ENCODE results near the gene PRPSAP1.
"Not testable (repeated sequence)": the region's sequence is repeated elsewhere in the genome, so short reads cannot be mapped to it uniquely, and the experiment has no call there.

Gene PRPSAP1

DNA sequence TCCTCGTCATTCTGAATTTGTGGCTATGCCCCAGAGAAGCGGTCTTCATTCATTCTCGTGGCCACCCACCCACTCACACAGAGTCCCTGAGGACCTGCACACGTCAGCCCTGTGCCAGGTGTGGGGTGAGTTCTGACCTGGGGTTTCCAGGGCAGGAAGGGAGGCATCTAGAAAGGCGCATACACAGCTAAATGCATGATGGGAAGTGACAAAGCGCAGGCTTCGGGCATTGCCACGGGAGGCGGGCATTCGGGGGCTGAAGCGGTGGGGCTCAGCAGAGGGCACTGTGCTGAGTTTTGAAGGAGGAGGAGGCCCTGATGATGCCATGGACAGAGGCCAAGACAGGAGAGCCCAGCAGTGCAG is 77.7 kb downstream of the PRPSAP1 start:
- DNase-seq, result no peak

- no peak for DNase-seq
Observed at GRCh38 chr17:76275382-76276068, 78.2 kb downstream of the PRPSAP1 start.

DNA sequence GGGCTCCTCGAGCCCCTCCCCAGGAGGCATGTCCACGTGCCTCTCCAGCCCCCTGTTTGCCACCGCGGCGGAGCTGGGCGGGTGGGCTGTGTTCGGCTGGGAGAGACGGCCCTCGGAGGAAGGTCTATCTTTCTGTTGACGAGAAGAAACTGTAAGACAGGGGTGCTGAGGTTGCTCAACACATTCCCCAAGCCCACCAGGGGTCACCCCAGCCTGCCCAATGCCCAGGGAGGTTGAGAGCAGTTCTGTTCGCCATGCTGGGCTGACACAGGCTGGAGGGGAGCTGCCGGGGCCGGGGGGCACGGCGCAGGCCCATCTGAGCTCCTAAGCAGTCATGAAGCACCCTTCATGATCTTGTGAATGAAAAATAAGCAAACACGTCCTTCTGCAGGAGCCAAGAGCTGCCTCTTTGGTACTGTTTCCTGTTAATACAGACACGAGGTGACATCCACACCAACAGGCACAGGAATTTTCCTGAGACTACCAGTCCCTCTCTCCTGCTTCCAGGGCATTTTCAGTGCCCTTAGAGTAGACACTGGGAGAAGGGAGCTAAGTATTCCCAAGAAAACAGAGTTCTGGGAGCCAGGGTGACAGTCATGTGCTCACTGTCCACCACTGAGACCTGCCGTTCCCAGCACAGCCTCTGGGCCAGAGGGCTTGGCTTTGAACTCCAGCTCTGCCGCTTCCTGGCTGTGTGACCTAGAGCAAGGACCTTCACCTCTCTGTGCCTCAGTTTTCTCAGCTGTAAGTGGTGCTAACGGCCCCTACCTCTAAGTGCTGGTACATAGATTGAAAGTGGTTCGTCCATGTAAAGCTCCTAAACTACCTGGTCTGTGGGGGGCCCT is 79.4 kb downstream of the PRPSAP1 start:
- DNase-seq, result no peak

GRCh38 chr17:76273445-76274111 is 80.1 kb downstream of the PRPSAP1 start:
- no peak for DNase-seq

DNA sequence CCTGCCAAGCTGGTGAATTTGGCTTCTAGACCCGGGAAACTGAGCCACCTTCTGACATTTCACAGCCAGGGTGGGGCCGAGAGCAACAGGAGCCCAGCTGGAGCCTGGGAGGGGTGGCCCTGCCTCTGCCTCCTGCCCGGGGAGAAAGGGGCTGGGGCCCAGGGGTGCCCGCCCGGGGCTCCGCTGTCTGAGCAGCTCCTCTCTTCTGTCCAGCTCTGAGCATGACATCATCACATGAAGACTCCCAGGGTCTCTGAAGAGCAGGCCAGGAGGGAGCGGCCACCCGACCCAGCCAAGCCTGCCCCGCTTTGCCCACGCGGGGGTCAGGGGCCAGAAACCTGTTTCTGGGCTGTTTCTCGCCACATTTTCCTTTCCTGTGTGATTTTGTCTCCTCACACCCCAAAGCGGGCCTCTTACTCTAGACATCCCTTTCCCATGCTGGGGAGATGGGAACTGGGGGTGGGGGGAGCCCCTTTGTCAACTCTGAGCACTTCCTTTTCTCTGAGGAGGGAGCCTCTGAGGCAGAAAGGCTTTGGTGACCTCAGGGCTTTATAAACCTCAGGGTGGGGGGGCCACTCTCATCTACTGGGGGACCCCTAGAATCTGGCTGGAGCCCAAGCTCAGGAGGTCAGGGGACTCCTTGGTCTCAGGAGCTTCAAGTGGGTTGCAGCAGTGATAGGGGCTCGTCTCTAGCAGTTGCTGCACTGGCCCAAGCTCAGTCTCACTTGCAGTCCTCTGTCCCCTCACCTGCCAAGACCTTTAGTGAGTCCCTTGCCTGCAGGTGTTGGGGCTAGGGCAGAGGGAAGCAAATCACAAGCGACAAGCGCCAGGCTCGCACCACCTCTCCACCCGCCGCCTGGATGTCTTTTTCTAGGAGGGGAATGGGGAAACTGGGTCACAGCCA is 80.9 kb downstream of the PRPSAP1 start:
- DNase-seq, result no peak

DNA sequence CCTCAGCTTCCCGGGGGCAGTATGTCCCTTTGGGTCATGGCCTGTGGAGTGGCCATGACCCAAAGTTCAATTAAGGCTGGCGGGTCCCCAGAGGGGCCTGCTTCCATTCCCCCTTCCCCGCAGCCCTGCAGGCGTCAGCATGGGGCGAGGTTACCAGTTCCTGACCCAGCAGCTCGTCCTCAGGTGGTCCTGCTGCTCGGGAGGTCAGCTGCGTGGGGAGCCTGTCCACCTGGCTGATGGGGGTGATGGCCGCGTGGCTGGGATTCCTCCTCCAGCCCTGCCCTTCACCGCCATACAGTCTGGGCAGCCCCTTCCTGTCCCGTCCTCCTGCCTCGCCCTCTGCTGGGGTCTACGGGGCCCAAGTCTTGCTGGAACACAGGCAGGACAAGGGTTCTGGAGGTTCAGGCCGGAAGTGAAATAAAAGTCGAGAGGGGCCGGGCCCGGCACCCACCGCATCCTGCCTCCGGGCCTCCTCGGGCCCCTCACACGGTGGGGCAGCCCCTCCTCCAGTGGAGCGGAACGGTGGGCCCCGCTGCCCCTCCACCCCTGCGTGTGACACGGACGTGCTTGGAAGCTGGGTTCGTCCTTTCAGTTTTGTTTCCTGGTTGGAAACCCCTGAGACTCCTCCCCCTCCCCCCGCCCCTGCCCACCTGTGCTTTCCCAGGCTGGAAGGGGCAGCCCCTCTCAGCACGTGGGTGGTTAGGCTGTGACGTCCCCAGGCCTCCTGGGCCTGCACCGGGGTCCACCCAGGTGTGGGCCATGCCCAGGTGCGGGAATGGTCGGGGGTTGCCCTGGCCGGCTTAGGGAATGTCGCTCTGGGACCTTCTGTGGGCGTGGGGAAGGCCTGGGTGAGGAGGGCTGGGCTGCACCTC is 81.8 kb downstream of the PRPSAP1 start:
- DNase-seq, result no peak

DNA sequence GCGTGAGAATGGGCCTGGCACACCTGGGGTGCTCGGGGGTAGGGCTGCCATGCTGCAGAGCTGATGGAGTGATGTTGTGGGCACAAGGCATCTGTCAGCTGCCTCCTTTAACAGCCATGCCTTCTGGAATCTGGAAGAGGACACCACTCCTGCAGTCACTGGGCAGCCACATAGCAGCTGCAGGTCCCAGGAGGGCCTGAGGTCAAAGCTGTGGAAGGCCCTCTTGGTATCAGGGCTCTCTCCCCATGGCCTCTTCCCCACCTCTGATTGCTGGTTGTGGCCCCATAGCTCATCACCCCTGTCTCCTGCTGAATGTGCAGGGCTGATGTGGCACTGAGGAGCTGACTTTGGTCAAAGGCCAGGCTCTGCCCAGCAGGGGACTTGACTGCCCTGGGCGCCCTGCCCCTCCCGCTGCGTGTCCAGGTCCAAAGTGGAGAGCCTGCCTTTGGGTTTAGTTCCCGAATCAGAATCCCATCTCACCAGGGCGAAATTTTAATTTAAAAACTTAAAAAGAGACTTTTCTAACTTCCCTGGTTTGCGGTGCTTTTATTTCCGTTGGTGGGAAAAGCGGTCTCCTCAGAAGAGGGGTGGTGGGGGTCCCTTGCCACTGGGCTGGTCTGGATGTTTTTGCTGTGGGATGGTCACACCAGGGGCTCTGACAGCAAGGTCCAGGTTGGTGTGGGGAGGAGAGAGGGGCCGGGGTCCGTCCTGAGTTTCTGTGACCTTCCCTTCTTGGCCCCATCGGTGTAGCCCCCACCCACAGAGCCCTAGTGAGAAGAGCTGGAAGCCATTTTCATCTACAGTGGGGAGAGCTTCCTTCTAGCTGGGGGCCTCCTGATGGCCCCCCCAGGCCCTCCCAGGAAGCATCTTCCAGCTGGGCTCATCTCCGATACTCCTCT is 82.7 kb downstream of the PRPSAP1 start:
- no peak for DNase-seq

- no peak for DNase-seq
Observed at GRCh38 chr17:76270127-76270592, 83.6 kb downstream of the PRPSAP1 start.

DNA sequence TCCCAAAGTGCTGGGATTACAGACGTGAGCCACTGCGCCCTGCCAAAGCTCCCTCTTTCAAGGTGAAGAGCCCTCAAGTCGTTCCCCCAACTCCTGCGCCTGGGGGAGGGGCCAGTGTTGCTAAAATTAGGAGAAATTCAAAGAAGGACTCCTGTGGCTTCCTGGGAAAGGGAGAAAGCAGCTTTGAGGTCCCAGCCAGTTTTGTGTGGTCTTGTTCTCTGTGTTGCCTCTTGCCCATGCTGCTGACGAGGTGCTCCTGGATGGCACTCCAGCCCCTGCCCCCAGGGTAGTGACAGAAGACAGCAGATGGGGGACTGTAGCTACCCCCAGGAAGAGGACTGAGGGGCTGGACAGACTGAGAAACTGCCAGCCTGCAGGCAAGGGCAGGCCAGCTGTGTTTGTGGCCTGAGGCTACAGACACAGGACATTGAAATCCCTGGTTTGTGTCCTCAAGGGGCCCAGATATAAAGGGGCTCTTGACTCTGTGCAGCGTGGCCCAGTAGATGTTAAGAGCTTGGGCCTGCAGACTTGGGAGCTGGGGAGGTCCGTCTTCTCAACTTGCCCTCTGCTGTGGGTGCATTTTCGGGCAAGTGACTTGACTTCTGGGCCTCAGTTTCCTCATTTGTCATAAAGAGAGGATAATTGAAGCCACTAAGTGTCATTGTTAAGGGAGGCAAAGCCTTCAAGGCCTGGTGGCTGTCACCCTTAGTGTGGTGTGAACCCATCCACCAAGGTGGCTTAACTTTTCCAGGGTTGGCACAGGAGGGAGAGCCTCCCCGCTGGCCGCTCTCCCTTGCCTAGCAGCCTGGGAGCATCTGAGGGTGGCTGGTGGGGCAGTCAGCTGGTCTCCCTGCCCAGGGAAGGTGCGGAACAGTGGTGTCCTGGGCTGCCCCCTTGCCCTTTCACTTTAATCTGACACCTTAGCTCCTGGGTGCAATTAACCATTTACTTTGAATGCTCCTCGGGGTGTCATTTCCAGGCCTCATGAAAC is 84.4 kb downstream of the PRPSAP1 start:
- no peak for DNase-seq

DNA sequence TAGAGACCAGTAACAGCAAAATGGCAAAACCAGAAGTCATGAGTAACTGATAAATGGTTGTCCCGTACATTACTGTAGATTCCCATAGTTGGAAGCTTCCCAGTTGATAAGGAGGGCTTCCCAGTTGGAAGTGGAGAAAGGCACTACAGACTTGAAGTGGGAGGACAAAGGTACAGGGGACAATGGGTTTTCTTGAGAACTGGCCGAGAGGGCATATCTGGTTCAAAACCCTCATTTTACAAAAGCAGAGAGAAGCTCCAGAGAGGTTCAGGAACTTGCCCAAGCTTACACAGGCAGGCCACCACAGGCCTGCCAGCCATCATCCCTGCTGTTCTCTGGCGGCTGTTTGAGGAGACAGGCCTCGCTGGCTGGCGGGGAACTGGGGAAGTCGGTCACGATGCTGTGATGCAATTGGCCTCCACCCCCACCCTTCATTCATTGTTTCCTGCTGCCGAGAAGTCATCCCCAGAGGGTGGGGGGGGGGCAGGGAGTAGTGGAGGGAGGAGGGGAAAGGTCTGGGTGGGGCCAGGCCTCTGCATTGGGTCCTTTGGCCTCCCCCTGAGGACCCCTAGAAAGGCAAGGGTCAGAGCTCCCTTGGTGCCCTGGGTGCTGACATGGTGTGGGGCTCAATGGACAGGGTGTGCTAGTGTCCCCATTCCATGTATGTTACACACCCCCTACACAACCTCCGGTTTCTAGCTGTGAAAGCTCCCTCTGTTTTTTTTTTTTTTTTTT is 85.5 kb downstream of the PRPSAP1 start:
- peak; percentile 66 for DNase-seq

GRCh38 chr17:76267581-76268001 is 86.1 kb downstream of the PRPSAP1 start:
- DNase-seq, result not testable (repeated sequence)

DNA sequence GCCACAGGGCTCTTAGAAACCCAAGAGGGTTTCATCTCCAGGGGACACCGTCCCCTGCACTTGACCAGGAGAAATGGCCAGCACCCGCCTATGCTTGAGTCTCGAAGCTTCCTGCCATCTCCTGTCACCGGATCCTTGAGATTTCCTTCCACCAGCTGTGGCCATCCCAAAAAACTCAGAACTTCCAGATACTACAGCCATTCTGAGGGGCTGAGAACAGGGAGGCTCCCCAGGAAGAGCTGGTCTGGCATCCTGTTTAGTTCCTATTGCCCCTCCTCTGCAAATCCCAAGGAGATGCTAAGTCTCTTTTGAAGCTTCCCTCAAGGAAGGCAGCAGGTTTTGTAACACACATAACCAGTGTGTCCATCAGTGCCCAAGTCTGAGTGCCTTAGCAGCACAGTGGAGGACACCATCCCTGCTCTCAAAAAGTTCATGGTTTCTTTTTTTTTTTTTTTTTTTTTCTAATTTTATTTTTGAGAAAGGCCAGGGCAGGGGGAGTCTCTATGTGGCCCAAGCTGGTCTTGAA is 86.6 kb downstream of the PRPSAP1 start:
- no peak for DNase-seq

DNA sequence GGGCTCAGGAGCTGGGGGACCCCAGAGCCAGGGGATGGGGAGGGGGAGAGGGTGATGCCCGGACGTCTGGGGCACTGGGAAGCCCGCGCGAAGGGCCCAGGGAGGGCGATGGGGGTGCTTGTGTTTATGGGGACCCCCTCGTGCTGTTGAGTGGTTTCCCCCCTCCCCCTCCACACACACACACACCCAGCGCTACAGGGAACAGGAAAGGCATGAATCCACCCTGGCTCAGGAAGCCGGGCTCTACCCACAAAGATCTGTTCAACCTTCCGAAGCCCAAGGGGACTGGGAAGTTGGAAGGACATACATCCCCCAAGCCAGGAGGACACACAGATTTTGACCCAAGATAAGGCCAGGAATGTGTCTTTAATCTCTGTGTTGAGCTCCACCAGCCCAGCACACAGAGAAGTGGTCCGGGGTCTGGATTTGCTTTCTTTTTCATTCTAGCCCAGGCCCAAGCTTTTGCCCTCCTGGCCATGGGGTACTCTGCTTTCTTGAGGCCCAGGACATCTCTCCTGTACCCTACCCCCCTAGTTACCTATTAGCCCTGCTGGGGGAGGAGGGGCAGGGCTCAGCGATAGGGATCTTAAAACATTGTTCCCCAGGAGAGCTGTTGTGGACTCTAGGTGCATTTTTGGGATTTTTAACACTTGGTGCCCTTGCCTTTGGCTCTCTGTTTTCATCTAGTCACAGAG is 87.3 kb downstream of the PRPSAP1 start:
- no peak for DNase-seq

DNA sequence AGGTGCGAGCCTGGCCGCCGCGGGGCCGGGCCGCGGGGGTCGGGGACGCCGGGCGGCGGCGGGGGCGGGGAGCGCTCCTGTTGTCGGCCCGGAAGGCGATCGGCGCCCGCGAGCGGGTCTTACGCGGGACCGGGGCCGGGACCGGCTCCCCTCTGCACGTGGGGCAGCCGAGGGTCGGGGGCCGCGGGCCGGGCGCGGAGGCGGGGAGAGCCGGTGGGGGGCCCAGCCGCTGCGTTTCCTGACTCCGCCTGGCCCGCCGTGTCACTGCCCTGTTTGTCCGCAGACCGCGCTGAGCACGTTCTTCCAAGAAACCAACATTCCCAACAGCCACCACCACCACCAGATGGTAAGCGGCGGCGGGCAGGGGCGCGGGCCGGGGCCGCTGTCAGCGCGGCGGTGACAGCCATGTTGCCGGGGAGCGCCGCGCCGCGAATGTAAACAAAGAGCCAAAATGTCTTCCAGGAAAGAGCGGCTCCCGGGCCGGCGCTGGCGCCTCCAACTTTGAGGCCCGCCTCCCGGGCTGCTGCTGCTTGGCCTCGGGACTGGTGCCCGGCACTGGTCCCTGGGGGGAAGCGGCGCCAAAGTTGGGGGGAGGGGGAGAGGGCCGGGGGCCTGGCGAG is 88.0 kb downstream of the PRPSAP1 start:
- DNase-seq, result no peak

GRCh38 chr17:76264755-76265623 is 88.7 kb downstream of the PRPSAP1 start, which contains the start of gene UBALD2:
TSS of gene UBALD2 (plus strand) at chr17:76265348. CDS start at chr17:76265506, 158 bp downstream.
- peak; percentile 99 for DNase-seq

DNA sequence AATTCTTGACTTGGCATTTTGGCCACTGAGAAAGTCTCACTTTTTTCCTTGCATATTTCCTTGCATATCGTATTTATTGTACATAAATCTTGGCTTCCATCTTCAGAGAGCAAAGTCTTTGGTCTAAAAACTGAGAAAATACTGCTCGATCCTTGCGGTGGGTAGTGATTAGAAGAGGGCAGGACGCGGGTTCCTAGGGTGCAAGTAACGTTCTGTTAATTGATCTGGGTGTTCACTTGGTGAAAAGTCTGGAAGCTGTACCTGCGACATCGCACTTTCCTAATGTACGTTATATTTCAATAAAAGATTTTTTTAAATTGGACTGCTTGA is 89.3 kb downstream of the PRPSAP1 start:
- no peak for DNase-seq
